H9 (cell line): Measurements from ENCODE around the gene ANKRD44. TPM values are rescaled to one million over a fixed set of nuclear protein-coding genes. Genes with fewer than 3 reads are reported as not detected.
"Not testable (repeated sequence)": the region's sequence is repeated elsewhere in the genome, so short reads cannot be mapped to it uniquely, and the experiment has no call there.

Source experiments
- DNase-seq: peaks from one replicate; pipeline ENCODE4 v3.0.0-alpha.2; 2017
- H2AFZ ChIP-seq: one replicate; pipeline ENCODE4 v1.6.1; 2013; ENCODE audit warnings: mild to moderate bottlenecking, low read length, control low read depth, moderate library complexity
- H2AK5ac ChIP-seq: 2 replicates; pipeline ENCODE4 v1.6.1; 2013; ENCODE audit warnings: low read length, control low read depth, mixed read lengths; ENCODE audit not compliant: insufficient read length
- H2BK120ac ChIP-seq: one replicate; pipeline ENCODE4 v1.6.1; 2013; ENCODE audit warnings: low read depth, mild to moderate bottlenecking, low read length, control low read depth, inconsistent platforms; ENCODE audit not compliant: poor library complexity, severe bottlenecking
- H2BK12ac ChIP-seq: 2 replicates; pipeline ENCODE4 v1.6.1; 2013; ENCODE audit warnings: low read length, control low read depth, mixed read lengths, low read depth; ENCODE audit not compliant: insufficient read length
- H2BK15ac ChIP-seq: 2 replicates; pipeline ENCODE4 v1.6.1; 2013; ENCODE audit warnings: low read depth, low read length, control low read depth
- H2BK20ac ChIP-seq: one replicate; pipeline ENCODE4 v1.6.1; 2013; ENCODE audit warnings: low read depth, mild to moderate bottlenecking, low read length, control low read depth, inconsistent platforms; ENCODE audit not compliant: poor library complexity, severe bottlenecking
- H2BK5ac ChIP-seq: 2 replicates; pipeline ENCODE4 v1.6.1; 2013; ENCODE audit warnings: low read length, control low read depth, mixed read lengths; ENCODE audit not compliant: insufficient read length
- H3K14ac ChIP-seq: 2 replicates; pipeline ENCODE4 v1.6.1; 2013; ENCODE audit warnings: low read length, control low read depth; ENCODE audit not compliant: insufficient read depth
- H3K18ac ChIP-seq: 2 replicates; pipeline ENCODE4 v1.6.1; 2013; ENCODE audit warnings: low read depth, mild to moderate bottlenecking, mixed read lengths, low read length, control low read depth; ENCODE audit not compliant: insufficient read length
- H3K23ac ChIP-seq: 2 replicates; pipeline ENCODE4 v1.6.1; 2013; ENCODE audit warnings: low read length, control low read depth, mixed read lengths, low read depth; ENCODE audit not compliant: insufficient read length
- H3K23me2 ChIP-seq: 2 replicates; pipeline ENCODE4 v1.6.1; 2013; ENCODE audit warnings: low read depth, mild to moderate bottlenecking, mixed read lengths, low read length, control low read depth; ENCODE audit not compliant: insufficient read length, poor library complexity, severe bottlenecking
- H3K27ac ChIP-seq: 2 replicates; pipeline ENCODE4 v1.5.1; 2013; ENCODE audit warnings: low read length, control low read depth, mixed read lengths, low read depth; ENCODE audit not compliant: insufficient read length
- H3K27me3 ChIP-seq: 2 replicates; pipeline ENCODE4 v1.6.1; 2013; ENCODE audit warnings: low read length, control low read depth, inconsistent platforms; ENCODE audit not compliant: insufficient read depth
- H3K4ac ChIP-seq: 2 replicates; pipeline ENCODE4 v1.6.1; 2013; ENCODE audit warnings: low read depth, mild to moderate bottlenecking, control low read depth, inconsistent platforms, low read length, moderate library complexity
- H3K4me1 ChIP-seq: 2 replicates; pipeline ENCODE4 v1.6.1; 2013; ENCODE audit warnings: low read length, control low read depth, inconsistent platforms; ENCODE audit not compliant: insufficient read depth
- H3K4me2 ChIP-seq: 2 replicates; pipeline ENCODE4 v1.6.1; 2013; ENCODE audit warnings: low read length, control low read depth, mixed read lengths; ENCODE audit not compliant: insufficient read length, insufficient read depth
- H3K56ac ChIP-seq: 2 replicates; pipeline ENCODE4 v1.6.1; 2013; ENCODE audit warnings: low read depth, mild to moderate bottlenecking, mixed read lengths, low read length, control low read depth; ENCODE audit not compliant: insufficient read length
- H3K79me1 ChIP-seq: 2 replicates; pipeline ENCODE4 v1.6.1; 2013; ENCODE audit warnings: low read depth, mild to moderate bottlenecking, moderate library complexity, low read length, control low read depth, inconsistent platforms; ENCODE audit not compliant: insufficient read depth, poor library complexity, severe bottlenecking
- H3K79me2 ChIP-seq: 2 replicates; pipeline ENCODE4 v1.6.1; 2013; ENCODE audit warnings: low read length, control low read depth, inconsistent platforms; ENCODE audit not compliant: insufficient read depth
- H3K9ac ChIP-seq: 2 replicates; pipeline ENCODE4 v1.6.1; 2013; ENCODE audit warnings: low read length, control low read depth, mixed read lengths; ENCODE audit not compliant: insufficient read length; ENCODE audit errors: extremely low read depth
- H3K9me3 ChIP-seq: one replicate; pipeline ENCODE4 v1.6.1; 2013; ENCODE audit warnings: low read depth, low read length, inconsistent platforms; ENCODE audit not compliant: control insufficient read depth
- H3T11ph ChIP-seq: one replicate; pipeline ENCODE4 v1.6.1; 2013; ENCODE audit warnings: mild to moderate bottlenecking, low read length, control low read depth, inconsistent platforms
- H4K20me1 ChIP-seq: one replicate; pipeline ENCODE4 v1.6.1; 2013; ENCODE audit not compliant: control insufficient read depth, insufficient read length, insufficient read depth
- H4K5ac ChIP-seq: 2 replicates; pipeline ENCODE4 v1.6.1; 2013; ENCODE audit warnings: low read depth, mild to moderate bottlenecking, mixed read lengths, low read length, control low read depth; ENCODE audit not compliant: insufficient read length
- H4K8ac ChIP-seq: replicated peaks from 2 replicates; pipeline ENCODE4 v1.6.1; 2013; ENCODE audit warnings: low read length, control low read depth, mixed read lengths, low read depth; ENCODE audit not compliant: insufficient read length
- H4K91ac ChIP-seq: 2 replicates; pipeline ENCODE4 v1.6.1; 2013; ENCODE audit warnings: low read depth, mild to moderate bottlenecking, moderate library complexity, mixed read lengths, low read length, control low read depth; ENCODE audit not compliant: insufficient read length
- H3K27ac Mint-ChIP-seq, 3 experiments: 2 replicates in 2 of 3; 3 replicates in 1 of 3; pipeline ENCODE4 v1.8.0; 2020 to 2021; ENCODE audit warnings: mixed read lengths in 3 of 3, mild to moderate bottlenecking in 1 of 3, moderate library complexity in 1 of 3
- H3K27me3 Mint-ChIP-seq: 2 replicates; pipeline ENCODE4 v1.8.0; 2021; ENCODE audit warnings: low read depth, mild to moderate bottlenecking, moderate library complexity, mixed read lengths
- H3K36me3 Mint-ChIP-seq, 3 experiments: 2 replicates in 2 of 3; 3 replicates in 1 of 3; pipeline ENCODE4 v1.8.0; 2020 to 2021; ENCODE audit warnings: low read depth in 3 of 3, mixed read lengths in 3 of 3; ENCODE audit not compliant: insufficient read depth in 1 of 3
- H3K4me1 Mint-ChIP-seq, 2 experiments: 2 replicates each; pipeline ENCODE4 v1.8.0; 2020; ENCODE audit warnings: mixed read lengths in 2 of 2
- H3K4me3 Mint-ChIP-seq, 2 experiments: 2 replicates in 1 of 2; 3 replicates in 1 of 2; pipeline ENCODE4 v1.8.0; 2020 to 2021; ENCODE audit warnings: mild to moderate bottlenecking in 2 of 2, mixed read lengths in 2 of 2, moderate library complexity in 1 of 2
- H3K9me3 Mint-ChIP-seq, 2 experiments: 2 replicates in 1 of 2; 3 replicates in 1 of 2; pipeline ENCODE4 v1.8.0; 2020; ENCODE audit warnings: mild to moderate bottlenecking in 2 of 2, mixed read lengths in 2 of 2, moderate library complexity in 1 of 2
- WGBS: extraction: QIAGEN DNeasy Blood & Tissue Kit; methylation state at CpG from one replicate; pipeline ENCODE4 v1.1.7; 2013; ENCODE audit warnings: missing lambda C conversion rate, low lambda C conversion rate, mixed read lengths; ENCODE audit not compliant: insufficient read length; ENCODE audit errors: extremely low coverage; 5-methylcytosine and 5-hydroxymethylcytosine counted together
- total RNA-seq: library from RNA; stranded (reverse); gene quantifications from 2 replicates; pipeline ENCODE4 v1.2.1, GENCODE V29; 2021
- TF ChIP-seq, protein P1 (sequence below): fragments of 200-600 bp; sonication (generic); conservative IDR thresholded peaks from 3 replicates; pipeline ENCODE4 v1.8.0; 2021; ENCODE audit warnings: antibody characterized with exemption, mild to moderate bottlenecking

ANKRD44 gene
- total RNA-seq, 1 experiment from 2014 or later: 1.9 TPM

DNA sequence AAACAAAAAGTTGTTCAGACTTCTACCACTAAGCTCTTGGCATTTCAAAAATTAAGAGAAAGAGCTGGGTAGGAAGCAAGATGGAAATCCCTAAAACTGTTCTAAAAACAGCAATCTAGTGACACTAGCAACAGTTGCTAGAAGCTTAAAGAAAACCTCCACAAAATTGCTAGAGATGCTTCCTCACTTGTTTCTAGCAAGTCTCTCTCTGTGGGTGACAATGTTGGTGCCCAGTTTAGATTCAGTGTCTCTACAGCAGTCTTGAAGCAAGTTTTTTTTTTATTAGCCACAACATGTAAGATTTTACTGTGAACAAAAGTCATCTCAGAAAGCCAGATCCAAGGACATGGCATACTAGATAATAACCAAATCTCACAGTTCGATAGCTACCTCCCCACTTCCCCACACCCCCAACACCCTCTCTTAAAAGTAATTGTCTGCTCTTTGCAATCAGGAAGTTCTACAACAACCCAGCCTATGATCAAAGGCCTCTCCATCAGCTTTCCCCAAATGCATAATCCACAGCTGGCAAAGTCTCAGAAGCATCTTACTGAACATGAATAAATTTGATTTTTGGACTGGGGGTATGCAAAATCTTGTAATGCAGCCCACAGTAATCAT is 70.0 kb downstream of the ANKRD44 start:
- H3T11ph ChIP-seq: no peak overlapping the region
- Mint-ChIP-seq H3K4me3 (no peak overlapping the region), H3K27me3 (no peaks in the 10 kb centered on the region), H3K36me3 (no peaks in the 10 kb centered on the region), H3K4me1 (no peaks in the 10 kb centered on the region), H3K27ac (no peak overlapping the region), H3K9me3 (no peaks in the 10 kb centered on the region)
- H2BK12ac ChIP-seq: no peak overlapping the region
- no peak overlapping the region for H2BK120ac ChIP-seq
- TF ChIP-seq, protein P1, sequence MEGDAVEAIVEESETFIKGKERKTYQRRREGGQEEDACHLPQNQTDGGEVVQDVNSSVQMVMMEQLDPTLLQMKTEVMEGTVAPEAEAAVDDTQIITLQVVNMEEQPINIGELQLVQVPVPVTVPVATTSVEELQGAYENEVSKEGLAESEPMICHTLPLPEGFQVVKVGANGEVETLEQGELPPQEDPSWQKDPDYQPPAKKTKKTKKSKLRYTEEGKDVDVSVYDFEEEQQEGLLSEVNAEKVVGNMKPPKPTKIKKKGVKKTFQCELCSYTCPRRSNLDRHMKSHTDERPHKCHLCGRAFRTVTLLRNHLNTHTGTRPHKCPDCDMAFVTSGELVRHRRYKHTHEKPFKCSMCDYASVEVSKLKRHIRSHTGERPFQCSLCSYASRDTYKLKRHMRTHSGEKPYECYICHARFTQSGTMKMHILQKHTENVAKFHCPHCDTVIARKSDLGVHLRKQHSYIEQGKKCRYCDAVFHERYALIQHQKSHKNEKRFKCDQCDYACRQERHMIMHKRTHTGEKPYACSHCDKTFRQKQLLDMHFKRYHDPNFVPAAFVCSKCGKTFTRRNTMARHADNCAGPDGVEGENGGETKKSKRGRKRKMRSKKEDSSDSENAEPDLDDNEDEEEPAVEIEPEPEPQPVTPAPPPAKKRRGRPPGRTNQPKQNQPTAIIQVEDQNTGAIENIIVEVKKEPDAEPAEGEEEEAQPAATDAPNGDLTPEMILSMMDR: no peak
- no peak overlapping the region for H3K56ac ChIP-seq
- no peak overlapping the region for H4K5ac ChIP-seq
- no peaks in the 10 kb centered on the region for H3K79me1 ChIP-seq
- no peak overlapping the region for H3K23ac ChIP-seq
- H3K4me2 ChIP-seq: no peak overlapping the region
- no peak overlapping the region for H2BK5ac ChIP-seq
- no peak overlapping the region for H2BK15ac ChIP-seq
- H3K18ac ChIP-seq: no peak overlapping the region
- H2AFZ ChIP-seq: no peak overlapping the region
- H3K79me2 ChIP-seq: no peaks in the 10 kb centered on the region
- H3K9me3 ChIP-seq: no peaks in the 10 kb centered on the region
- H2BK20ac ChIP-seq: no peak overlapping the region
- no peaks in the 10 kb centered on the region for H4K20me1 ChIP-seq
- no peaks in the 10 kb centered on the region for H3K23me2 ChIP-seq
- no peak overlapping the region for H3K4ac ChIP-seq
- no peak for DNase-seq
- no peaks in the 10 kb centered on the region for H3K27me3 ChIP-seq
- WGBS: no CpG with 5 or more reads among the region's 1 CpG
- H3K9ac ChIP-seq: no peak overlapping the region
- no peak overlapping the region for H4K91ac ChIP-seq
- no peak overlapping the region for H3K14ac ChIP-seq
- no peaks in the 10 kb centered on the region for H3K4me1 ChIP-seq
- no peak overlapping the region for H2AK5ac ChIP-seq
- no peak overlapping the region for H4K8ac ChIP-seq
- H3K27ac ChIP-seq: no peak overlapping the region

DNA sequence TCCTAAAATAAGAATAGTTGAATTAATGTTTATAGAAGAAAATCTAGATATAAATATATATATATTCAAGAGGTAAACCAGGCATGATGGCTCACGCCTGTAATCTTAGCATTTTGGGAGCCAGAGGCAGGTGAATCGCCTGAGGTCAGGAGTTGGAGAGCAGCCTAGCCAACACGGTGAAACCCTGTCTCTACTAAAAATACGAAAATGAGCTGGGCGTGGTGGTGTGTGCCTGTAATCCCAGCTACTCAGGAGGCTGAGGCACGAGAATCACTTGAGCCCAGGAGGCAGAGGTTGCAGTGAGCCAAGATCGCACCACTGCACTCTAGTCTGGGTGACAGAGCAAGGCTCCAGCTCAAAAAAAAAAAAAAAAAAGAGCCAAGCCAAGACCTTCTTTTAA is 70.6 kb downstream of the ANKRD44 start:
- not testable (repeated sequence) for H3K27me3 Mint-ChIP-seq, H3K79me2 ChIP-seq, H2BK20ac ChIP-seq, H3K14ac ChIP-seq, DNase-seq, H3K27ac Mint-ChIP-seq, H4K91ac ChIP-seq, H2AK5ac ChIP-seq, H3T11ph ChIP-seq, H3K27ac ChIP-seq, H3K79me1 ChIP-seq, H3K36me3 Mint-ChIP-seq, H3K4me3 Mint-ChIP-seq, H3K4ac ChIP-seq, H3K9ac ChIP-seq, H4K8ac ChIP-seq, H2AFZ ChIP-seq, H2BK12ac ChIP-seq, H3K18ac ChIP-seq, H3K56ac ChIP-seq, H2BK15ac ChIP-seq, H3K4me1 ChIP-seq, H3K9me3 ChIP-seq, H3K4me1 Mint-ChIP-seq, H2BK5ac ChIP-seq, H3K27me3 ChIP-seq, H4K5ac ChIP-seq, H3K4me2 ChIP-seq, H4K20me1 ChIP-seq, H3K23ac ChIP-seq, H2BK120ac ChIP-seq, H3K9me3 Mint-ChIP-seq, H3K23me2 ChIP-seq
- WGBS: no CpG with 5 or more reads among the region's 7 CpGs
